NT2/D1 (cell line): ENCODE data around the gene CSH2.

Experiments
- SUZ12 ChIP-seq: IDR thresholded peaks from 2 replicates; pipeline ENCODE4 v1.6.1; 2011; ENCODE audit not compliant: insufficient read length, insufficient read depth; ENCODE audit errors: extremely low read depth
- YY1 ChIP-seq: IDR thresholded peaks from 2 replicates; pipeline ENCODE4 v1.6.1; 2011; ENCODE audit not compliant: insufficient read length, insufficient read depth
- ZNF274 ChIP-seq: IDR thresholded peaks from 2 replicates; pipeline ENCODE4 v1.6.1; 2011; ENCODE audit warnings: mild to moderate bottlenecking, low read depth, low read length

GRCh38 chr17:63832014-63832413, 41.5 kb downstream of the CSH2 start:
- TF ChIP-seq YY1 (no peak), ZNF274 (no peak), SUZ12 (no peak)
